HG02870 (cell line): Measurements from ENCODE around the gene CDON.
A peak's percentile ranks its signal among the peaks of the same experiment; 100 is the strongest.

Source experiments
- ATAC-seq: cut with Tn5 transposase; IDR thresholded peaks from one replicate; pipeline ENCODE4 v1.9.1; 2021; ENCODE audit warnings: mild to moderate bottlenecking, moderate library complexity; ENCODE audit not compliant: unreplicated experiment

The CDON gene, protein sequence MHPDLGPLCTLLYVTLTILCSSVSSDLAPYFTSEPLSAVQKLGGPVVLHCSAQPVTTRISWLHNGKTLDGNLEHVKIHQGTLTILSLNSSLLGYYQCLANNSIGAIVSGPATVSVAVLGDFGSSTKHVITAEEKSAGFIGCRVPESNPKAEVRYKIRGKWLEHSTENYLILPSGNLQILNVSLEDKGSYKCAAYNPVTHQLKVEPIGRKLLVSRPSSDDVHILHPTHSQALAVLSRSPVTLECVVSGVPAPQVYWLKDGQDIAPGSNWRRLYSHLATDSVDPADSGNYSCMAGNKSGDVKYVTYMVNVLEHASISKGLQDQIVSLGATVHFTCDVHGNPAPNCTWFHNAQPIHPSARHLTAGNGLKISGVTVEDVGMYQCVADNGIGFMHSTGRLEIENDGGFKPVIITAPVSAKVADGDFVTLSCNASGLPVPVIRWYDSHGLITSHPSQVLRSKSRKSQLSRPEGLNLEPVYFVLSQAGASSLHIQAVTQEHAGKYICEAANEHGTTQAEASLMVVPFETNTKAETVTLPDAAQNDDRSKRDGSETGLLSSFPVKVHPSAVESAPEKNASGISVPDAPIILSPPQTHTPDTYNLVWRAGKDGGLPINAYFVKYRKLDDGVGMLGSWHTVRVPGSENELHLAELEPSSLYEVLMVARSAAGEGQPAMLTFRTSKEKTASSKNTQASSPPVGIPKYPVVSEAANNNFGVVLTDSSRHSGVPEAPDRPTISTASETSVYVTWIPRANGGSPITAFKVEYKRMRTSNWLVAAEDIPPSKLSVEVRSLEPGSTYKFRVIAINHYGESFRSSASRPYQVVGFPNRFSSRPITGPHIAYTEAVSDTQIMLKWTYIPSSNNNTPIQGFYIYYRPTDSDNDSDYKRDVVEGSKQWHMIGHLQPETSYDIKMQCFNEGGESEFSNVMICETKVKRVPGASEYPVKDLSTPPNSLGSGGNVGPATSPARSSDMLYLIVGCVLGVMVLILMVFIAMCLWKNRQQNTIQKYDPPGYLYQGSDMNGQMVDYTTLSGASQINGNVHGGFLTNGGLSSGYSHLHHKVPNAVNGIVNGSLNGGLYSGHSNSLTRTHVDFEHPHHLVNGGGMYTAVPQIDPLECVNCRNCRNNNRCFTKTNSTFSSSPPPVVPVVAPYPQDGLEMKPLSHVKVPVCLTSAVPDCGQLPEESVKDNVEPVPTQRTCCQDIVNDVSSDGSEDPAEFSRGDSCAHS (N-terminal part only)

DNA sequence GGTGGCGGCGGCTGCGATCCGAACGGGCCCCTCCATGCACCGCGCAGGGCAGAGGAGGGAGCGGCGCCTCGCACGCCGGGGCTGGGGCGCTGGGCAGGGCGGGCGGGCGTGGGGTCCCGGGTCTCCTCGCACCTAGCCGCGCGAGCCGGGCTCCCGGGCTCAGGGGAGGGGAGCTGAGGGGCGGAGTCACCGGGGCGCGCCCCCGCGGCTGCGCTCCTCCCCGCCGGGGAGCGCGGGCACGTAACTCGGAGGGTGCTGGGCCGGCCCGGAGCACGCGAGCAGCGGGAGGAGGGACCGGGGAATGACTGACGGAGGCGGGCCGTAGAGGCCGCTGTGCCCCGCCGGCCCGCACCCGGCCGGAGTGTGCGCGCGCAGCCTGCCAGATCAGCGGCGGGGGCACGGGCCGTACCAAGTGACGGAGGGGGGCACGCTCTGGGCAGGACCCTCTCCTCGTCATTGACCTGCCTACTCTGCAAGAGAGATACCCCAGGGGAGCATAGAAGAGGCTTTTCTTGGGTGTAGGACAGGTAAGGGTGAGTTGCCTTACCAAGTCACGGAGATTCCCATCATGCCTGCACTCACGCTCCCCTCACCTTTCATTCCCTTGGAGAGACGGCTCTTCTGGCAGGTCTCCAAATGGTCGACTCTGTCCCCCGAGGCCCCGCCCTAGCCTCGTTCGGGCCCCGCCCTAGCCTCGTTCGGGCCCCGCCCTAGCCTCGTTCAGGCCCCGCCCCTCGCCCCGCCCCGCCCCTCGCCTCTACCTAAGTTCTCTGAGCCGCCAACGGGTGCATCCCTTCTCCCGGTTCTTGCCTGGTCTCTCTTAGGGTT is at the start of gene CDON:
Gene CDON, minus strand, starts transcription at position 188 of the 828 bp plus-strand sequence. CDS start 39,390 bp downstream, outside the sequence.
- ATAC-seq, result peak; percentile 96

DNA sequence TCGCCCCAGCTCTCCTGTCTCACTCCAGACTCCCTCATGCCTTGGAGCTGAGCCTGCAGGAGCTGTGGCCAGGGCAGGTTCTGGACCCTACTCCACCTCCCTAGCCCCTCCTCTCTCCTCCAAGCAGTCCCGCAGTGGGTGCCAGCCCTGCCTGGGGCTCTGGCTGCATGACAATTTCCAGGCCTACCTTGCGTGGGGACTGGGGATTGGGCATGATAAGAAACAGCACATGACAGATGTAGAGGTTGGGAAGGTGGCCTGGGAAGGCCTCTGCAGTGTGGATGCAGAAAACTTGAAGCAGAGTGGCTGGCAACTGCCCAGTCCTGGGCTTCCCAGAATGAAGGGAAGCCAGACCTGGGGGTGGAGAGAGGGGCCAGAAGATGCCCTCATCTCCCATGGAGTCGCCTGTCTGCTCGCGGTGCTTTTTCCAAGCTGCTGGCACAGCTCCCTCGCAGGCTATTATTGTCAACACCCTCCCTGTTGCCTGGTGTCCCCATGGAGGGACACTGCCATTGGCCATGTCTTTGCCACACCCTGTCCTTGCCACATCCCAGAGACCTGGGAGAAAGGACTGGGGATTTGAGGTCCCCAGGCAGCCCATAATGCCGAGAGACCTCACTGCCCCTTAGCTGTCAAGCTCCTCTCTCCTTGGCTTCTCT is 48.9 kb upstream of the CDON start:
- ATAC-seq, result no peak

DNA sequence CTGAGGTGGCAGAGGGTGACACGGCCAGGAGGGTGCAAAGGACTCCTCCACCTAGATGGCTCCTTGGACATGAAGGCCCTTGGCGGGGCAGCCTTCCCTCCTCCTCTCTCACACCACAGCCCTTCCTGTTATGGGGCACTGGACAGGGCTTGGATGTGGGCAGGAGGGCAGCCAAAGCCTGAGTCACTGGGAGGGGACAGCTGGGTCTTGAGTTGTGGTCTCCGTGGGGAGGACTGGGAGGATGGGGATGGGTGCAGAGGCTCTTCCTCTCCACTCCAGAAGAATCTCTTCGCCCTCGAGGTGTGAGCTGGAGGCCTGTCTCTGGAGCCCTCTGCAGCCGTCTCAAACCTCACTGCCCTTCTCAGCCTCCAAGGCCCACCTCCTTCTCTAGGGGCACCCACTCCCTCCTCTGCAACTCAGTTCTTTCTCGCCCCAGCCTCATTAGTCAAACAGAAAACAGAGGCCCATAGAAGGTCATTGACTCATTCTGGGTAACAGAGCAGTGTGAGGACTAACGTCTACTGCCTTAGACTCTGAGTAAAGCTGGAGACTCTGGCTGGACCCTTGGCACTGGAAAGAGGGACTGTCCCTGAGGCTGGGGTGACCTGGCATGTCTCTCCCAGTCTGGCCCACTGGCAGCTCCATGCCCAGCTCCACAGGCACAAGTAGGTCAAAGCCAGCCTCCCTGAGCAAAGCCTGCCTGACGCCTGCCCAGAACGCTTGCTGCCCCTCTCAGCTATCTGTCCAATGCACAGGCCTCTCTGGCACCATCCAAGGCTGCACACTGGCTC is 47.5 kb upstream of the CDON start:
- ATAC-seq, result peak; percentile 82

DNA sequence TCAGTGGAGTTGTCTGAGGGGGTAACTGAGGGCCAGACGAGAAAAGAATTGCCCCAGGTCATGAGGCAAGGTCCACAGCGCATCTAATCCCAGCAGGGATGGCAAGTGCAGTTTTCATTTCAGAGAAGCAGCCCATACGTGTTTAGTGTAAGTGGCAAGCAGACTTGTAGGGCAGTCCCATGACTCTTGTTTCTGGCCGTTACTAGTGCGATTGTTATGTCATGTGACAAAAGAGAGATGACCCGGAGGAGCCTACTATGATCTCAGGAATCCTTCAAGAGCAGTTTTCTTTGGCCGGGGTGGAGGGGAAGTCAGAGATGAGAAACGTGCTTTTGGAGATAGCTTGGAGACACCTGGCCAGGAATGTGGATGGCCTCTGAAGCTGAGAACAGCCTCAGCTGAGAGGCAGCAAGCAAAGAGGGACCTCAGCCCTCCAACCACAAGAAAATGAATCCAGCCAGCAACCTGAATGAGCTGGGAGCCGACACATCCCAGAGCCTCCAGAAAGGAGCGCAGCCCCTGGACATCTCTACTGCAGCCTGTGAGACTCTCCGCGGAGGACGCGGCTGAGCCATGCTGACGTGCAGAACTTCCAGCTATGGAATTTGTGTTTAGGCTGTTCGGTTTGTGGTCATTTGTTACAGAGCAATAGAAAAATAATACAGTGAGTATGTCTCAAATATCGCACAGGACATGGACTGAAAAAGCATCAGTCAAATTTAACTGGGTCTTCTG is 44.1 kb upstream of the CDON start:
- no peak for ATAC-seq

DNA sequence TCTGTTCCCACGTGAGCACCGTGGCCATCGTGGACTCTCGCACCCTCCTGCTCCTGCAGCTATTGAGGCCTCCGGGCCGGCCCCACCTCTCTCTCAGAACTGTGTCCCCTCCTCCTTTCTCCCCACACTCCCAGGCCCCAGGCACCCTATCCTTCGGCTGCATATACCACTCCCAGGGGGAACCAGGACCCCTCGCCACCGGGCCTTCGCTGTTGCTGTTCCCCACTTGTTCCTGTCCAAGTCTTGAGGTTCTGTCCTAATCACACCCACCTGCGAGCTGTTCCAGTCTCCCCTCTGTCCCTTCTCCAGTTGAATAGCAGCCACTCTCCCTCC is 43.0 kb upstream of the CDON start:
- no peak for ATAC-seq

DNA sequence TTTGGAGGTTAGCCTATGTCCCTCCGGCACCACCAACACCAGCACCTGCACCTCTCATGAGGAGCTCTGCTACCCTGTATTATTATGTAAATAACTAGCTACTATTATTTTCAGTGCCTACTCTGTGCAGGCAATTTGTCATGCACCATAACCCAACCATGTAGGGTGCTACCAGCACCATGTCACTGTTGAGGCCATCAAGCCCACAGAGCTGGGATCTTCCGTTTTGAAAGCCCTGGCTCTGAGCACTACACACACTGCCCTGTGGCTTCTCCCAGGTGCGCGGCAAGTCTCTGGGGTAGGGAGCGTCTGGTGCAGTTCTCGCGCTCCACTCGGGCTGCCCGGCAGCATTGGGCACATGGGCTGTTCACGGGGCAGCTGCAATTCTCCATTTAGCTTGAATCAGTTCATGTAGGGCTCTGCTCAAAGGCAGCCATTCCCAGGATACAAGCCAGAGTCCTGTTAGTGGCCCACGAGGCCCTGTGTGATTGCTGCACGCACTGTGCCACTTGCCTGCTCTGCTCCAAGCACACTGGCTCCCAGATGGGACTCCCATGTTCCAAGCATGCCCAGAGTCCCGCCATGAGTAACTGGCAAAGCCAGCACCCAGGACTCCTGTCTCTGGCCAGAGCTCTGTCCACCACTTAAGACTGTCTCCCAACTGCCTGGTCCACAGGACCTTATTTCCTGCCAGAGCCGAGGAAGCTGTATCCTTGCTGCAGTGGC is 42.5 kb upstream of the CDON start:
- no peak for ATAC-seq

DNA sequence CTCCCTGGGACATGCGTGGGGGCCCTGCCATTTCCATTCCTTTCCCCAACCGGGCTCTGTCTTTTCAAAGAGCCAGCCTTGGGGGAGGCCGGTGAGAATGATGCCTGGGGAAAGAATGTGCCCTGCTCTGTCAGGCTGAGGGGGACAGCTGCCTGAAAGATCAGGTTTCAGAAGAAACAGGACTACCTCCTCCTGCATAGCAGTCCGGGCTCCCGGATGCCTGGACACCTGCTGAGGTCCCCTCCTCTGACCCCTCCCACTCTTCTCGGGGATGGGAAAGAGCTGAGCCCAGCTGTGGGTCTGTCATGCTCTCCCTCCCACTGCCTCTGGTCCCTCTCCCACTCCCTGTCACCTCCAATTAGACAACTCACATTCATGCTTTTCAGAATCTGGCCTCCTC is 41.8 kb upstream of the CDON start:
- ATAC-seq, result no peak

DNA sequence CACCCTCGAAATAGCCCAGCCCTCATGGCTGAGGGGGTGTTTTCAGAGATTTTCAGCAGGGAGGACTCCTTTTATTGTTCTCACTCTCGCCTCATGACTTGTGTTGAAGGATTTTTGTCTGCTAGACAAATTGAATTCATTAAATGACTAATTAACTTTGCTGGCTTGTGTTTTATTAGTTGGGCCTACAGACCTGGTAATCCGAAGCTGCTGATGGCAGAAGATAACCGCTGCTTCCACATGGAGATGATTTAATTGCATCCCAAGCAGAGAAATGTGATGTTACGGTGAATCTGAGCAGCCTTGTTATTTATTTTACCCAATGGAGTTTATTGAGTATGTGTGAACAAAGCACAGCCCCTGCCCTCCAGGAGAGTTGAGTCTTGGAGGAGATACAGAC is 40.5 kb upstream of the CDON start:
- ATAC-seq, result no peak

DNA sequence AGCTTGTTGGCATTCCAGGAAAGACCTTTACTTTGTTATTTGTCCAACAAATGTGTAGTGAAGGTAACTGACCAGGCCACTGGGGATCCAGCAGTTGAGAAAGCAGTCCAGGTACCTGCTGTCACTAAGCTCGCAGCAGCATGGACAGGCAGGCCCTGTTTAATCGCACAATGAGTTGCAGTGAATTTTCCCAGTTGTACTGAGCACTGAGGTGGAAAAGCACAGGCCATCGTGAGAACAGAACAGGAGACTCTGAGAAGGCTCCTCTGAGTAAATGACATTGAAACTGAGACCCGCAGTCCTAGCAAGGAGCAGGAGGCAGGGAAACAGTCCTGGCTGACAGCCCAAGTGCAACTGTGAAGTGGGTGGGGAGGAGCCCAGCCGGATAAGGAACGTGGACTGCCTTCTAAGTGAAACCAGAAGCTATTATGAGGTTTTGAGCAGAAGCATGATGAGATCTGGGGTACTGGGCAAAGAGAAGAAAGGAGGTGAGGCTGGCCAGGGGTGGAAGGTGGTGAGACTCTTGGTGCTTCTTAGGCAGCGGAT is 39.8 kb upstream of the CDON start:
- peak; percentile 61 for ATAC-seq

DNA sequence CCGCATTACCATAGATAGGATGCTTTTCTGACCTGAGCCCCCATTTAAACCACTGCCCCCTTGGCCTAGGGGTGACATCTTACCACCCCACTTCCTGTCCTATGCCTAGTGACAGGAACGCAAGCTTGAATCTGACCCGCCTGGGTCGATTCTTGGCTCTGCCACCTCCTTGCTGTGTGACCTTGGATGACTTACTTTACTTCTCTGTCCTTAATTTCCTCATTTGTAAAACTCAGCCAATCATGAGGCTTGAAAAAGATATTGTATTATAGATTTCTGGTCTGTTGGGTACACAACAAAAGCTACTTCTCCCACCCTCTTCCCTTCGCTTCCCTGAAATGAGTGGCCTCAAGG is 39.2 kb upstream of the CDON start:
- no peak for ATAC-seq

DNA sequence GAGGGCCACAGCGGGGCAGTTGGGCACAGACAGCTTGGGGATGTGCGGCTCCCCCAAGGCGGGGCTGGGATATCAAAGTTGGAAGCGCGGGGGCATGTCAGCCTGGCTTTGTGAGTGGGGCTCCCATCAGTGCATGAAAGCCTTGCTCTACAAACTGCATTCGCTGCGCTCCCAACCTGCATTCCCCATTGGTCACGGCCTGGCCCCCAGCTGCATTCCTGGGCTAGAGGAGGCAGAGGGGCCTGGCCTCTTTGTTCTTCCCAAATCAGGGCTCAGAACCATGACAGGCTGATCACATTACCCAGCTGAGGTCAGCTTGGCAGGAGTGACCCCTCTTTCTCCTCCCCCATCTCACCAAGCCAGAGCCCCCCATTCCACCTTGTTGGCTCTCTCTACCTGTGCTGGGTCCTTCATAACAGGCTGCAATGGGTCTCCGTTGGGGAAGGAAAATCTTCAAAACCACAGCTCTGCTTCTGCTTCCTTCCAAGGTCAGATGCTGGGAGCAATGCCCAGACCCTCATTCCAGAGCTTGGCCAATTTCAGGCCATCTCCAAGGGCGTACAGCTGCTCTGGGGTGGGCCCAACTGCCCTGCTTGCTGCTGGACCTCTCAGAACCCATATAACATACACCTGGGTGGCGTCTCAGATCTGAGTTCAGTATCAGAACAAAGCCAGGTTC is 38.7 kb upstream of the CDON start:
- ATAC-seq, result no peak

DNA sequence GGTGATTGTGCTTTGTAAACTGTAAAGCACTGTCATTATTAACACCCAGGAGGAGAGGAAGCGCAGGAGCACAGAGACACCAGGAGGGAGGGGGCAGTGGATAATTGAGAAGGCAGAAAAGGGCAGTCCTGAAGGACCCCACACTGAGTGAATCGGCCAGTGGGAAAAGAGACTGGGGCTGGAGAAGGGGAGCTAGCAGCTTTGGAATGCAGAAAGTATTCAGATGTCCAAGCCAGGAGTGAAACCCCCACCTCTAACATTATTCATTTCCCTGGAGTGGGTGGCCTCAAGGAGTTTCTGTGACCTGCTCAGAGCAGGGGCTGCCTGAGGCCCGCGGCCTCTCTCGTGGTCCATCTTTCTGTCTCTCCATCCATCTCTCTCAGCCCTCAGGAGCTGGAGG is 38.0 kb upstream of the CDON start:
- ATAC-seq, result no peak

DNA sequence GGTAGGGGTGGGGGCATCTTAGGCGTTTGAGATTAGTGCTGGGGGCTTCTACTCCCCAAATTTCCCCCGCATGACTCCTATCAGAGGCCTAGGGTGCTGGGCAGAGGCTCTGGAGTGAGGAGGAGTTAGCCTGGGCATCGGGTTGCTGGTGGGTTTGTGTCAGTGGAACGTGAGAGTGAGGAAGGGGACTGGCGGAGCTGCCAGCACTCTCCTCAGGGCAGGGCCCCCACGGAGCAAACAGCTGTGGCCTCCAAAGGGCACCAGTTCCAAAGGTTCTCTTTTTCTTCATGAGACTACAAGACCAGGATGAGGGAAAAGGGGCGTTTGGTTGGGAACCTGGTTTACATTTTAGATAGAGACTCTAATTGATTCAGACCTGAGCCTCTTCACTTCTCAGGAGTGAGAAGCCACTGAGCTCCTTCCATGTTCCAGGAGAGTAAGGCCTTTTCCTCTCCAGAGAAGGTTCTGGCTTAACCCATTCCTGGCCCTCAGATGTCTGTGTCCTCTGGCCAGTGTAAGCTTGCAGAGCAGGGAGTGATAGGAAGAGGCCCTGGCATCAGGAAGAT is 35.6 kb upstream of the CDON start:
- no peak for ATAC-seq

DNA sequence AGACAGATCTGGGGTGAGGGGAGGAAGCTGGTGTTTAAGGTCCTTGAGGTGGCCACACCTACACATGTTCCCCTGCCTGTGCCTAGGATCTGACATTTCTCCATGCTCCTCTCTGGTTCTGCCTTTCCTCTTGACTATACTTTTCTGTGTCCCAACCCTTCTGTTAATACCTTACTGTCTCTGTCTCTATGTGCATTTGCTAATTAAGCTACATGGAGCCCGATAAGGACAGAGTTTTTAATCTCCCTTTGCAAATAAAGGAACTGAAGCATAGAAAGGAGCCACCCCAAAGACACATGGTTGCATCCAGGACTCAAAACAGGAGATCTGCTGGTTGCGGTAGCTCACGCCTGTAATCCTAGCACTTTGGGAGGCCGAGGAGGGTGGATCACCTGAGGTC is 33.1 kb upstream of the CDON start:
- no peak for ATAC-seq

DNA sequence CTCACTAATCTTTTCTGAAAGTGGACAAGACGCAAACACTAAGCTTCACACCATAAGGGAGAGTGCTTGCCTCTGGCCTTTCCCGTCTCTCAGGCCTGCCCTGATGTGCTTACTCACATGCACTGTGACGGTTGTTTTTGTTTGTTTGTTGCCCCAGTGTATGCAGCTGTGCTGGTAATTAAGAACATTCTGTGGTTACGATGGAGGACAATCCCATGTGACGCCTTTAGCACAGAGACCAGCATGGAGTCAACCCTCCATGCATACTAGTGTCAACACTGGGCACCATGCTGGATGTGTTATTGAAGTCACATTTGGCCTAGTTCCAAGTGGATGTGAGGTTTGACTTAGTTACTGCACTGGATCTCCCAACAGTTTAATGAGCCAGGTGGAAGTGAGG is 27.8 kb upstream of the CDON start:
- ATAC-seq, result no peak

DNA sequence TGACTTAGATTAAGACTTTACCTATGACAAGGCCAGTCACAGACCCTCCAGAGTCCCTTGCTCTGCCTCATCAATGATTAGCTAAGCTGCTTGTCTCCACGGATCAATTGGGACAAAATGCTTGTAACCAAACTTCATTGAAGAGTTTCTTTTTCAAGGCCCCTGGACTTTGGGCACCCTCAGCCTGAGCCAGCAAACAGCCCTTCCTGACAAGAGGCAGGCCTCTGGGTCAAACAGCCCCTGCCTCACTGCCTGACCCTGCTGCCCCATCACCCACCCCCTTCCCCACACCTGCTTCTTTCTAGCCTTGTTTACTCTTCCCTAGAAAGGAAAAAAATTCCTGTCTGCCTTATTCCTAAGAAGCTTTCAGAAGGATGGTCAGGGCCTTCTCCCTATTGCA is 26.3 kb upstream of the CDON start:
- no peak for ATAC-seq

DNA sequence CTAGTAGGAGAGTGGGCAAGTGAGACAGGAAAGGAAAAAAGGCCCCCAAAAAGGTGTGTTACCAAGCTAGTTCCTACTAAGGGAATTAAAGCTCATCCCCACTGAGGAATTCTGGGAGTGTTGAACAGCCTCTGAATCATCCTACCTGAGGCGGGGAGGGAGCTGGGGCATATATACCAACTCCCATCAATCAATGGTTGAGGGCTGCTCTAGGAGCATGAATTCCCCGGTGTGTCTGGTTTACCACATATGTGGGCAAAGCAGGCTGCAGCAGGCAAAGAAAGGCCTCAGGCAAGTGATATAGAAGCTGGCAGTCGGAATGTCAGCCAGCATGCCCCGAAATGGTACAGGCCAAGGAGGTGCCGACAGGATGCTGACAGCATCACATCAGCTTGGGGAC is 23.6 kb upstream of the CDON start:
- no peak for ATAC-seq
